HG03139 (cell line): Measurements from ENCODE around the gene MED19.
"Not testable (repeated sequence)": the region's sequence is repeated elsewhere in the genome, so short reads cannot be mapped to it uniquely, and the experiment has no call there.

Experiments used
- ATAC-seq: cut with Tn5 transposase; IDR thresholded peaks from one replicate; pipeline ENCODE4 v1.9.1; 2021; ENCODE audit not compliant: unreplicated experiment

Gene MED19

GRCh38 chr11:57711414-57712255 is at the start of gene MED19:
TSS of gene MED19 (minus strand) at chr11:57712215. CDS start at chr11:57712179, 36 bp downstream.
- ATAC-seq = peak; percentile 33

- ATAC-seq = no peak
These were observed 46.2 kb upstream of the MED19 start for GRCh38 chr11:57758174-57758573.

- no peak for ATAC-seq
These were observed 40.9 kb upstream of the MED19 start for GRCh38 chr11:57752954-57753353.

GRCh38 chr11:57751676-57752253 is 39.8 kb upstream of the MED19 start, which contains the start of gene BTBD18:
TSS of gene BTBD18 (minus strand) at chr11:57751819. CDS start at chr11:57751188, 631 bp downstream.
- ATAC-seq = no peak

- no peak for ATAC-seq
These were observed 39.2 kb upstream of the MED19 start for GRCh38 chr11:57751176-57751575.

GRCh38 chr11:57746920-57747319 is 34.9 kb upstream of the MED19 start:
- ATAC-seq = no peak

- no peak for ATAC-seq
These were observed 33.2 kb upstream of the MED19 start for GRCh38 chr11:57745206-57745605.

GRCh38 chr11:57744357-57744756 is 32.3 kb upstream of the MED19 start:
- no peak for ATAC-seq

- ATAC-seq = no peak
These were observed 30.1 kb upstream of the MED19 start for GRCh38 chr11:57742087-57742452.

GRCh38 chr11:57741132-57742086 is 29.4 kb upstream of the MED19 start, which contains the start of gene SELENOH:
TSS of gene SELENOH (plus strand) at chr11:57741491. CDS start at chr11:57741596, 105 bp downstream.
- peak; percentile 90 for ATAC-seq

GRCh38 chr11:57735619-57736298 is 23.7 kb upstream of the MED19 start:
- ATAC-seq = no peak

- no peak for ATAC-seq
These were observed 20.6 kb upstream of the MED19 start for GRCh38 chr11:57732661-57733060.

GRCh38 chr11:57729479-57729878 is 17.5 kb upstream of the MED19 start:
- ATAC-seq = no peak

GRCh38 chr11:57728829-57729228 is 16.8 kb upstream of the MED19 start:
- ATAC-seq = no peak

GRCh38 chr11:57727185-57727584 is 15.2 kb upstream of the MED19 start:
- no peak for ATAC-seq

GRCh38 chr11:57716726-57717125 is 4.7 kb upstream of the MED19 start:
- ATAC-seq = not testable (repeated sequence)

GRCh38 chr11:57713835-57714234 is 1.8 kb upstream of the MED19 start:
- ATAC-seq = no peak

- ATAC-seq = peak; percentile 91
These were observed 488 bp upstream of the MED19 start, which contains the start of gene TMX2 for GRCh38 chr11:57712256-57713150. TSS of gene TMX2 (plus strand) at chr11:57712593. CDS start at chr11:57712619, 26 bp downstream.

- no peak for ATAC-seq
These were observed 2.1 kb downstream of the MED19 start for GRCh38 chr11:57709802-57710367.
